Ovary (tissue), 9 donors: Measurements from ENCODE around the gene GPR26. TPM values are rescaled to one million over a fixed set of nuclear protein-coding genes. Genes with fewer than 3 reads are reported as not detected.

Source experiments
- DNase-seq, 5 donors: peaks; one replicate each; pipeline ENCODE4 v3.0.0-alpha.2; 2019 to 2020
- H3K27ac ChIP-seq, 2 donors: fragments of 200-600 bp; one replicate each; pipeline versions ENCODE4 v1.5.1 to v1.8.0; 2019 to 2022
- H3K27me3 ChIP-seq: fragments of 200-600 bp; one replicate; pipeline ENCODE4 v1.8.0; 2022
- H3K36me3 ChIP-seq: fragments of 200-600 bp; sonication (generic); one replicate; pipeline ENCODE4 v1.5.1; 2019
- H3K4me1 ChIP-seq: one replicate; pipeline ENCODE4 v1.8.1; 2013; ENCODE audit warnings: mild to moderate bottlenecking, moderate library complexity; ENCODE audit not compliant: insufficient read depth
- H3K4me3 ChIP-seq: fragments of 200-600 bp; sonication (generic); one replicate; pipeline ENCODE4 v1.5.1; 2017
- H3K9me3 ChIP-seq, 2 donors: fragments of 200-600 bp in 1 of 2; sonication (generic) in 1 of 2; one replicate each; pipeline versions ENCODE4 v1.5.1 to v1.8.1; 2013 to 2019; ENCODE audit warnings: mild to moderate bottlenecking in 1 of 2, moderate library complexity in 1 of 2
- CTCF ChIP-seq, 3 donors: fragments of 450-650 bp in 2 of 3; fragments of 200-600 bp in 1 of 3; IDR thresholded peaks; one replicate each; pipeline versions ENCODE4 v1.5.1 to v1.8.0; 2016 to 2022; ENCODE audit warnings: antibody characterized with exemption in 3 of 3, mild to moderate bottlenecking in 1 of 3
- EP300 ChIP-seq: sonication (generic); formaldehyde crosslinking; IDR thresholded peaks from one replicate; pipeline ENCODE4 v1.6.1; 2017; ENCODE audit warnings: antibody characterized with exemption
- POLR2A ChIP-seq: fragments of 450-650 bp; IDR thresholded peaks from one replicate; pipeline ENCODE4 v1.6.1; 2017; ENCODE audit warnings: antibody characterized with exemption, mild to moderate bottlenecking, moderate library complexity
- WGBS, 3 donors: extraction: QIAGEN DNeasy Blood & Tissue Kit in 1 of 3; methylation state at CpG; one replicate each; pipeline versions ENCODE4 v1.1.5 to v1.1.7; 2013 to 2017; 5-methylcytosine and 5-hydroxymethylcytosine counted together
- intact Hi-C, 4 donors: fragments of 100-400 bp; cut with DNase I; formaldehyde crosslinking; loops; one replicate each; pipeline versions ENCODE4 v1.11.0 to v1.15.1; 2022 to 2023
- polyA plus RNA-seq, 2 donors: library from polyadenylated mRNA; stranded (reverse); fragments of 200-250 nt in 1 of 2; fragments of 350-450 nt in 1 of 2; fragmentation: Illumina TruSeq in 1 of 2; extraction: RNeasy Lipid Tissue Mini Kit (QIAGEN cat#74804) in 1 of 2; gene quantifications; one replicate each; pipeline ENCODE4 v1.2.3, GENCODE V29; 2013 to 2014
- total RNA-seq, 7 donors: library from RNA; depleted of rRNA in 2 of 7; stranded (reverse); fragments of >200 nt in 2 of 7; fragmentation: NEBNext Ultra II Directional in 3 of 7; extraction: Animal tissue kit (Norgen Biotek cat#: 25700) in 3 of 7; gene quantifications; one replicate each; pipeline versions ENCODE4 v1.1.0 to v1.2.4, GENCODE V29; 2016 to 2023
- donor health status: DM: no; HTN: no; CAD: no; lungs with moderate emphysema.
- donor health status: DM: no; HTN: no; CAD: no.
- donor health status: Bipolar disorder and iron deficiency.
- donor health status: DM: yes; HTN: yes; CAD: no.
- donor health status: DM: no; HTN: no; CAD: no.
- donor health status: DM: yes; HTN: yes; CAD: no.

GPR26 gene
- total and polyA plus RNA-seq, 9 donors = not detected

GRCh38 chr10:123741146-123741545 lies 75.0 kb downstream of the GPR26 start:
- Histone ChIP-seq H3K27ac (no peak overlapping the region), H3K27me3 (no peaks in the 10 kb centered on the region), H3K4me3 (no peak overlapping the region), H3K4me1 (no peaks in the 10 kb centered on the region), H3K9me3 (no peaks in the 10 kb centered on the region), H3K36me3 (no peaks in the 10 kb centered on the region)
- intact Hi-C loops = no loop called here
- WGBS, 3 donors = 37 to 60% (median 37%) methylated on average over 7 of the region's 7 CpGs
- DNase-seq = no peak
- TF ChIP-seq EP300 = no peak
- TF ChIP-seq CTCF (IDR thresholded peaks at IDR 0.05) = no peak
- TF ChIP-seq POLR2A = no peak

DNA sequence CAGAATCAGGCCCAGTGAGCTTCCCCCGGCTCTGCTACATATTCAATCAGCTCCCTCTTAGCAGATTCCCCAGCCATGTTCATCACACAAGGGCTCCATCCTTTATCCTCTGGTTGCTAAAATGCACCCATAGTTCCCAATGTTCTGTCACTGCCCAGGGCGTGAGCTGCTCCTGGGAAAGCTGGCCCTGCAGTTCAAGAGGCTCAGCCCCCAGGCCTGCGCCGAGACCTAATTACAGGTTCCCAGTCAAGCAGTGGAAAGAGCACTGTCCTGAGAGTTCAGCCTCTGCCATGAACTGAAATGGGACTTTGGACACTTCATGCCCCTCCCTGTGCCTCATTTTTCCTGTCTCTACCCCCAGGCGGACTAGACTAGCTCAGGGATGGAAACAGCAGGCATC lies 75.6 kb downstream of the GPR26 start:
- no peaks in the 10 kb centered on the region for H3K9me3 ChIP-seq
- no peak for DNase-seq
- intact Hi-C loops = no loop called here
- 89 to 92% (median 91%) methylated on average over 5 of the region's 5 CpGs for WGBS, 3 donors
- no peak overlapping the region for H3K27ac ChIP-seq
- H3K4me3 ChIP-seq = no peak overlapping the region
- H3K27me3 ChIP-seq = no peaks in the 10 kb centered on the region
- H3K36me3 ChIP-seq = no peaks in the 10 kb centered on the region
- no peak for TF ChIP-seq EP300
- no peaks in the 10 kb centered on the region for H3K4me1 ChIP-seq

GRCh38 chr10:123742751-123743440 lies 76.7 kb downstream of the GPR26 start:
- no peaks in the 10 kb centered on the region for H3K4me1 ChIP-seq
- intact Hi-C loops = no loop called here
- H3K27ac ChIP-seq = no peak overlapping the region
- no peak for DNase-seq
- no peak for TF ChIP-seq EP300
- TF ChIP-seq POLR2A = no peak
- TF ChIP-seq CTCF (IDR thresholded peaks at IDR 0.05) = no peak
- no peaks in the 10 kb centered on the region for H3K36me3 ChIP-seq
- WGBS, 3 donors = 47 to 52% (median 50%) methylated on average over 10 of the region's 10 CpGs
- no peaks in the 10 kb centered on the region for H3K27me3 ChIP-seq
- no peaks in the 10 kb centered on the region for H3K9me3 ChIP-seq
- no peak overlapping the region for H3K4me3 ChIP-seq

GRCh38 chr10:123743441-123744223 lies 77.5 kb downstream of the GPR26 start:
- 32 to 41% (median 34%) methylated on average over 13 of the region's 13 CpGs for WGBS, 3 donors
- Histone ChIP-seq H3K4me1 (no peaks in the 10 kb centered on the region), H3K36me3 (no peaks in the 10 kb centered on the region), H3K27ac (no peak overlapping the region), H3K4me3 (no peak overlapping the region), H3K9me3 (no peaks in the 10 kb centered on the region), H3K27me3 (no peaks in the 10 kb centered on the region)
- TF ChIP-seq POLR2A (no peak), CTCF (IDR thresholded peaks at IDR 0.05) (no peak)
- no peak for DNase-seq
- intact Hi-C loops = no loop called here

DNA sequence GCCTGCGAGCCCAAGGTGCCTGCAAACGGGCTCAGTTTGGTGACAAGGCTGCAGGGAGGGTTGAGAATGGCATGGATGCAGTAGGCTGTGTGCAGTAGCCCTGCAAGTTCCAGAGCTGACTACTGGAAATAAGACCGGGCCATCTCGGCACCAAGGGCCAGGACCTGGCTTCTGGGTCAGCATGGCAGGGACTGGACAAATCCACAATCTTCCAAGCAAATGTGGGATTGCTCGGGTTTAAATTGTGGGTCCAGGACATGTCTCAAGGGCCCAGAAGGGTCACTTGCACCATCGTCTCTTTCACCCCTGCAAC lies 78.0 kb downstream of the GPR26 start:
- H3K27ac ChIP-seq = no peak overlapping the region
- DNase-seq = no peak
- no peak for TF ChIP-seq EP300
- no peak for TF ChIP-seq CTCF (IDR thresholded peaks at IDR 0.05)
- TF ChIP-seq POLR2A = no peak
- 71 to 74% (median 72%) methylated on average over 6 of the region's 6 CpGs for WGBS, 3 donors
- no peaks in the 10 kb centered on the region for H3K9me3 ChIP-seq
- H3K27me3 ChIP-seq = no peaks in the 10 kb centered on the region
- no peak overlapping the region for H3K4me3 ChIP-seq
- H3K4me1 ChIP-seq = no peaks in the 10 kb centered on the region
- intact Hi-C loops = no loop called here
- no peaks in the 10 kb centered on the region for H3K36me3 ChIP-seq
